ENCODE measurements around the gene ARHGAP35.

Gene ARHGAP35

GRCh38 chr19:46898731-46899130 lies 37.9 kb downstream of the ARHGAP35 start:
- DNase-seq (ENCODE audit: low spot score) = no peak

GRCh38 chr19:46900341-46900740 lies 39.5 kb downstream of the ARHGAP35 start:
- Histone ChIP-seq H3K27ac (no peak overlapping the region), H3K4me3 (no peak overlapping the region)
- TF ChIP-seq CTCF (IDR thresholded peaks at IDR 0.05) = no peak
- no peak for DNase-seq (ENCODE audit: low spot score)

More at GRCh38 chr19:46898731-46899130, 37.9 kb downstream of the ARHGAP35 start:
- Histone ChIP-seq H3K4me3 (peak overlapping the region; percentile 4), H3K27ac (no peak overlapping the region)
- no peak for TF ChIP-seq CTCF (IDR thresholded peaks at IDR 0.05)

GRCh38 chr19:46901701-46902401 lies 41.1 kb downstream of the ARHGAP35 start:
- no peak for TF ChIP-seq CTCF (IDR thresholded peaks at IDR 0.05)
- no peak overlapping the region for H3K4me3 ChIP-seq
- H3K27ac ChIP-seq = no peak overlapping the region
- no peak for DNase-seq (ENCODE audit: low spot score)

- no peak for TF ChIP-seq CTCF (IDR thresholded peaks at IDR 0.05)
- DNase-seq (ENCODE audit: low spot score) = no peak
- Histone ChIP-seq H3K27ac (no peak overlapping the region), H3K4me3 (no peak overlapping the region)
Observed at GRCh38 chr19:46902402-46902766, 41.6 kb downstream of the ARHGAP35 start.

GRCh38 chr19:46903458-46903857 lies 42.7 kb downstream of the ARHGAP35 start:
- no peak for TF ChIP-seq CTCF (IDR thresholded peaks at IDR 0.05)
- no peak overlapping the region for H3K27ac ChIP-seq

GRCh38 chr19:46904114-46905060 lies 43.6 kb downstream of the ARHGAP35 start:
- DNase-seq (ENCODE audit: low spot score) = no peak
- Histone ChIP-seq H3K27ac (peak overlapping the region in 1 of 2 donors; percentile 31), H3K4me3 (no peak overlapping the region)
- no peak for TF ChIP-seq CTCF (IDR thresholded peaks at IDR 0.05)

More at GRCh38 chr19:46903458-46903857, 42.7 kb downstream of the ARHGAP35 start:
- DNase-seq (ENCODE audit: low spot score) = no peak
- no peak overlapping the region for H3K4me3 ChIP-seq

All from coronary artery (tissue), 2 donors.